Erythroblast (primary cell): Measurements from ENCODE around the gene TLR2.

Experiments
- GATA1 ChIP-seq: IDR thresholded peaks from 2 replicates; pipeline ENCODE4 v1.6.1; 2011; ENCODE audit warnings: low read depth, mild to moderate bottlenecking, control low read depth, low read length, moderate library complexity
- POLR2A ChIP-seq: IDR thresholded peaks from 2 replicates; pipeline ENCODE4 v1.6.1; 2011; ENCODE audit warnings: mild to moderate bottlenecking, low read length

DNA sequence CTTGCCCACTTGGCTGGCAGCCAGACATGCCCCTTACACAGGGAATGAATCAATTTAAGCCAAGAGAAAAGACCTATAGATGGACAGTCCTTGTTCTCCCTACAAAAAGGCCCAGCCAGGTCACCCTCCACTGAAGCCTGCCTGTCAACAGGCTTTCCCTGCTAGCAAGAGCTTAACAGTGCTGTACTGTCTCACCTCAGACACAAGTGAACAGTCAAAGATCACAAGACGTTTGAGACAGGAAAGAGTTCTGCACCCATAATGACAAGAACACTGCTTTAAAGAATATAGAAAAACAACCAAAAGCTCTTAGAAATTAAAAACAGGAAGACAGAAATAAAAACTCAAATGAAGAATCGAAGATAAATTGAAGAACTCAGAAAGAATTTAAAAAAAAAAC is 71.1 kb downstream of the TLR2 start:
- no peak for TF ChIP-seq POLR2A
- TF ChIP-seq GATA1 = no peak
